ENCODE results near the gene PRKCZ.

- TF ChIP-seq CTCF (IDR thresholded peaks at IDR 0.05) (no peak), POLR2A (IDR thresholded peaks at IDR 0.05) (no peak)
Measured at GRCh38 chr1:2009101-2010053, 40.8 kb upstream of the PRKCZ start.
